GM21390 (cell line): Measurements from ENCODE around the gene TMEM87A.
A peak's percentile ranks its signal among the peaks of the same experiment; 100 is the strongest.
"Not testable (repeated sequence)": the region's sequence is repeated elsewhere in the genome, so short reads cannot be mapped to it uniquely, and the experiment has no call there.

ENCODE experiments used
- ATAC-seq: cut with Tn5 transposase; IDR thresholded peaks from one replicate; pipeline ENCODE4 v1.9.1; 2021; ENCODE audit not compliant: unreplicated experiment

TMEM87A gene

GRCh38 chr15:42273900-42274701 lies 868 bp upstream of the TMEM87A start:
- peak; percentile 27 for ATAC-seq

- no peak for ATAC-seq
Observed at GRCh38 chr15:42270996-42271395, 2.2 kb downstream of the TMEM87A start.

- ATAC-seq = no peak
Observed at GRCh38 chr15:42270551-42270950, 2.7 kb downstream of the TMEM87A start.

- no peak for ATAC-seq
Observed at GRCh38 chr15:42267286-42267685, 5.9 kb downstream of the TMEM87A start.

- ATAC-seq = no peak
Observed at GRCh38 chr15:42264795-42265194, 8.4 kb downstream of the TMEM87A start.

- ATAC-seq = no peak
Observed at GRCh38 chr15:42253300-42253699, 19.9 kb downstream of the TMEM87A start.

- ATAC-seq = no peak
Observed at GRCh38 chr15:42240823-42241222, 32.4 kb downstream of the TMEM87A start.

- ATAC-seq = no peak
Observed at GRCh38 chr15:42239528-42240182, 33.6 kb downstream of the TMEM87A start.

GRCh38 chr15:42233107-42233506 lies 40.1 kb downstream of the TMEM87A start:
- ATAC-seq = no peak

- no peak for ATAC-seq
Observed at GRCh38 chr15:42232606-42233005, 40.6 kb downstream of the TMEM87A start.

GRCh38 chr15:42231088-42231487 lies 42.1 kb downstream of the TMEM87A start:
- no peak for ATAC-seq

GRCh38 chr15:42228981-42229380 lies 44.3 kb downstream of the TMEM87A start:
- ATAC-seq = not testable (repeated sequence)

- no peak for ATAC-seq
Observed at GRCh38 chr15:42228036-42228435, 45.2 kb downstream of the TMEM87A start.

- ATAC-seq = no peak
Observed at GRCh38 chr15:42226648-42227047, 46.6 kb downstream of the TMEM87A start.

- no peak for ATAC-seq
Observed at GRCh38 chr15:42220216-42220615, 53.0 kb downstream of the TMEM87A start.

- no peak for ATAC-seq
Observed at GRCh38 chr15:42218953-42219592, 54.2 kb downstream of the TMEM87A start.

GRCh38 chr15:42217568-42217967 lies 55.7 kb downstream of the TMEM87A start:
- no peak for ATAC-seq

GRCh38 chr15:42215913-42216829 lies 57.1 kb downstream of the TMEM87A start:
- ATAC-seq = no peak

GRCh38 chr15:42214600-42214999 lies 58.6 kb downstream of the TMEM87A start:
- no peak for ATAC-seq

- ATAC-seq = no peak
Observed at GRCh38 chr15:42213511-42213910, 59.7 kb downstream of the TMEM87A start.

- no peak for ATAC-seq
Observed at GRCh38 chr15:42210696-42211095, 62.5 kb downstream of the TMEM87A start.
